NK-92 treated with Interleukin-12 subunit alpha and Interleukin-12 subunit beta, amount 100 ng/mL, for 24 hours (cell line): ENCODE measurements around the gene TSPAN14.
"Not testable (repeated sequence)": the region's sequence is repeated elsewhere in the genome, so short reads cannot be mapped to it uniquely, and the experiment has no call there.

Experiments used
- DNase-seq: peaks from one replicate; lab custom pipeline; 2025; lab: John Stamatoyannopoulos, UW

TSPAN14 gene

DNA sequence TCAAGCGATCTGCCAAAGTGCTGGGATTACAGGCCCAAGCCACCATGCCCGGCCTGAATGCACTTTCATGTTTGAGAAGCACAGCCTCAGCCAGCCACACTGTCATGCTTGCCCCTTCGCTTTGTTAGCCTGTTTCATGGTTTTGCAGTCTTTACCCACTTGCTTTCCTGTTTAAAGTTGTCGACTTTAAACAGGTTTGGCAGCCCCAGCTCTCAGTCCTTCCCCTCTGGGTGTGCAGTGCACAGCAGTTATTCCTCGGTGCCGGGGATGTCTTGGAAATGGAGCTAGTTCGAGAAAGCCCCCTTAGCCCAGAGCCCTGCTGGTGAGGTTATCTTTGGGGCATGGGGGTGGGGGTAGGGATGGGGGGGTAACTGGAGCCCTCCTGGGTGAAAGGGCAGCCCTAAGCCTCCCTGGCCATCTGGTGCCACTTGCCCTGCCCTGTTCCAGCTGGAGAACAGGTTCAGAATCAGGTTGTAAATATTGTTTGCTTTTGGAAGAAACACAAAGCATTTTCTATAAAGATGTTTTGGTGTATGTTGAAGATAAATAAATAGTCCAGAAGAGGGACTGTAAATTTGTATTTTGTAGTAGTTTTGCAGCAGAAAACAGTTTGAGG, 14.8 kb downstream of the TSPAN14 start:
- DNase-seq = no peak

DNA sequence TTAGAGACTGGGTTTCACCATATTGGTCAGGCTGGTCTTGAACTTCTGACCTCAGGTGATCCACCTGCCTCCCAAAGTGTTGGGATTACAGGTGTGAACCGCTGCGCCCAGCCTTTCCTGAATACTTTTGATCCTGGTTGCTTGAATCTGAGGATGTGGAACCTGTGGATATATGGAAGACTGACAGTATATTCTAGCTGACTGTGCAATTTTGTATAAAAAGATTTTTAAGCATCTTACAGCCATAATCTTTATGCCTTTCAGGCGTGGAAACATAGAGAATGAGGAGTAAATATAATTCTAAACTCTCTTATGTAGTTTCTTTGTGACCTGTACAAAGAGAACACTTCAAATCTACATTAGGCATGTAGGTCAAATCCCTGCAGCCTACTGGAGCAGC, 16.2 kb downstream of the TSPAN14 start:
- DNase-seq = no peak

DNA sequence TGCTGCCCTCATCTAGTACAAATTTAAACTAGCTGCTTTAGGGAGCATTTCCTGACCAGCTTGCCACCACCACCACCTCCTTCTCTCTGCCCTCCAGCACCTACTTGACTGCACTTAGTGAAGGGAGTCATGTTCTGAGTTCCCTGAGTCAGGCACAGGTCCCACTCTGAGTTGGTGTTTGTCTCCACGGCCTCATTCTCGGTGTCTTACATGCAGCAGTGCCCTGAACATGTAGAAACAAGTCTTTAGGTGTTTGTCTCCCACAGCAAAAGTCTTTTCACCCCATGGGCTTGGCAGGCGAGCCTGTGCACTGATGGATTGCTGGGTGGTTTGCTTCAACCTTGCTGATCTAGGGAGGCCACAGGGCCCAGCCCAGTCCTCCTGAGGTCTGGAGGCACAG, 16.9 kb downstream of the TSPAN14 start:
- DNase-seq = no peak

DNA sequence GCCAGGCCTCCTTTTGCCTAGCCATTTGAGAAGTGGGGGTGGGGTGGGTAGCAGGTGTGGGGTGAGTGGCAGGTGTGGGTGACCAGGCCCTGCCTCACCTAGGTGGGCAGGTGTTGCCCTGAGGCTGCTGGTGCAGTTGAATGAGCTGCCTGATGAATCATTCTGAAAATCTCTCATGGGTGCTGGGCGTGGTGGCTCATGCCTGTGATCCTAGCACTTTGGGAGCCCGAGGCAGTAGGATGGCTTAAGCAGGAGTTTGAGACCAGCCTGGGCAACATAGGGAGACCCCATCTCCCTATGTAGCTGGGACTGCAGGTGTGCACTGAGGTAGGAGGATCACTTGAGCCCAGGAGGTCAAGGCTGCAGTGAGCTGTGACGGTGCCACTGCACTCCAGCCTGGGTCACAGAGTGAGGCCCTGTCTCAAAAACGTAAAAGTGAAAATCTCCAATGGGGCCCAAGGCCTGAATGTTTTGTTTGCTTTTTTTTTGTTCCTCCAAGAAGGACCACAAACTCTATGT, 17.7 kb downstream of the TSPAN14 start:
- no peak for DNase-seq

DNA sequence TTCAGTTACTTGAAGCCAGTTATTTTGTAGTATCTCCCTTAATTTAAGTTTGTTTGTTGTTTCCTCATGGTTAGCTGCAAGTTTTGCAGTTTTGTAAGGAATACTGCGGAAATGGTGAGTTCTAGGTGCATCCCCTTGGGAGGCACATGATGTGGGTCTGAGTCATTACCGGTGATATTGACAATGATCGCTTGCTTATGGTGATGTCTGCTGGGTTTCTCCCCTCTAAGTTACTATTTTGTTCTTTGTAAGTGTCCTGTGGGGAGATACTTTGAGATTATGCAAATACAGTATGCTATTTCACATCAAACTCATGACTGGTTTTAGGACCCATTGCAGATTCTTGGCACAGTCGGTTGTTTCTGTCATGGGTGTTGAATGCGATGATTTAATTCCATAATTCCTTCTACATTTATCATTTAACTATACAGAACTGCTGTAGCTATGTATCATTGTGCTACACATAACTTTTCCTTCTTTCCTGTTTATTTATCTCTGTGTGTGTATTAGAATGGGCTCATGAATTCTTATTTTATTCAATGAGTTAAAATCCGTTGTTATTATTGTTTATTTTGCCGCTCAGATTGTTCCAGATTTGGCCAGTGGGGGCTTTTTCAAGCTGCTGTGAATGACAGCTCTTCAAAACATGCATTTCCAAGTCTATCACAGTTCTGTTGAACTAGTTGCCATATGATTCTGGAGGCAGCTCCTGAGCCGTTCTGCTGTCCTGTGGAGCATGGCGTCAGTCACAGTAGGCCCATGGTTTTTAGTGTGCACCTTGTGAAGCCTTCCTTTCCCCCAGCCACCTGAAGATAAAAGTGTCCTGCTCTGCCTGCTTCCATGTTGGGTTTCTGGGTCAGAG, 18.4 kb downstream of the TSPAN14 start:
- no peak for DNase-seq

DNA sequence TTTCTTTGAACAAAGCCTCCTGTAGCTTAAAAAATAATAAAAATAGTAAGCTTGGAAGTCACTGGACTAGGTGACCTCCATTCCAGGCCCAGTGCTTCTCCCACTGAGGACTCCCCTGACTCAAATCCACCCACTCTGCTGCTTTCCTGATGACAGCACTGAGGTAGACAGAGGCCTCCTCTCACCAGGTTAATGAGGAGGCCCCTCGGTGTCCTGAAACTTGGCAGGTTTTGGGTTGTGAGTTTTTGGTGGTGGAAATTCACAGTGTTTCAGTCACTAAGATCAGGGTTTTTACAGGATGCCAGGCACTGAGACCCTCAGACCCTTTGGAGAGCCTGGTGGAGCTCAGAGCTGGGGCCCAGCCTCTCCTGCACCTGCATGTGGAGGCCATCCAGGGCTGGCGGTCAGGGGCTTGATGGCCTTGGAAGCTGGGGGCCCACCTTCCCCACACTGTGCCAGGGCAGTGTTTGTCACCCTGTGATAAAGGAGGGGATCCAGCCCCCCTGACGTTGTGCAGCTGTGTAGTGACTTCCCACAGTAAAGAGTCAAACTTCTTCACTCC, 19.1 kb downstream of the TSPAN14 start:
- DNase-seq = no peak

DNA sequence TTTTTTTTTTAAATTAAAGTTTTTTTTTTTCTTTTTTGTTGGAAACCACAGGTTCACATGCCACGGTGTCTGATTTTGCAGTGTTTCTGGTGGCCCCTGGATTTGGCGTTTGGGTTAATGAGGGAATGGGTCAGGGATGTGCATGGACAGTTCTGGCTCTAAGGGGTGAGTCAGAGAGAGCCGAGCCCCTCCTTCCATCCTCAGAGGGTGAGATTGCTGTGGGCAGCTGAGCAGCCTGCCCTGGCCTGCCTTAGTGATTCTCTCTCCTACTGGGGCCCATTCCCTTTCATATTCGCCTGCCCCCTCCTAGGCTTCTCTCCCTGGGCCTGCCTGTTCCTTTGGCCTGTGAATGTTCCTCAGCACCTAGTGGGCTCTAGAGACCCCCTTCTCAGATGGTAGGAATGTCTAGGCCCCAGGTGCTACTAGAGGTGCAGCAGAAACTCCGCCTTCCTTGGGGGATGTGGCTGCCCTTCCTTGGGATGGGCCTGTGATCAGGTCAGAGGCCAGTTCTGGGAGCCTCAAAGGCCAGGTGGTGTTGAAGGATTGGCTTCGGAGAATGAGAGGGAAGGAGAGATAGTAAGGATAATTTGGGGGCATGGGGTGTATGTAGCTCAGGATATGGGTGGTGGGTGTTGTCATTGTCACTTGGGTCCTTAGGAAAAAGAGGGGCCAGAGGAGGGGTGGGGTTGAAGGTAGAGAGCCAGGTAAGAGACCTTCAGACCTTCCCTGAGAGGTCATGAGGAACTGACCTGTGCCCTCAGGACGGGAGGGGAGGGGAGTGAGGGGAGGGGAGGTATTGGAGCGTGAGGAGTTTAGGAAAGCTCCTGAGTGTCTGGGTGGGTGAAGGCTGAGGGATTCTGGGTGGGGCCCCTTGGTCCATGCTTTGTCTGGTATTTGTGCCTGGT, 19.8 kb downstream of the TSPAN14 start:
- DNase-seq = no peak

DNA sequence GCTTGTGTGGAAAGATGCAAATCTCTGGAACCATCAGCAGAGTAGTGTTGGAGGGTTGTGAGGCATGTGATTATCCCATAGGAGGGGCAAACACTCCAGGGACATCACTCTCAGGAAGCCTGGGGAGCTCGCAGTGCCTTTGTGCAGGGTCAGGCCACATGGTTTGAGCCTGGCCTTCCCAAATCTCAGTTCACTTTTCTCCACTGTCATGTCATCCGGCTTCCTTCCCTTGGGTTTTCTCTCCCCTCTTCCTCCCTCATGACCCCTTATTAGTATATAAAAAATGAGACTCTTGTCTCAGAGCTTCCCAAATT, 20.4 kb downstream of the TSPAN14 start:
- DNase-seq = no peak

DNA sequence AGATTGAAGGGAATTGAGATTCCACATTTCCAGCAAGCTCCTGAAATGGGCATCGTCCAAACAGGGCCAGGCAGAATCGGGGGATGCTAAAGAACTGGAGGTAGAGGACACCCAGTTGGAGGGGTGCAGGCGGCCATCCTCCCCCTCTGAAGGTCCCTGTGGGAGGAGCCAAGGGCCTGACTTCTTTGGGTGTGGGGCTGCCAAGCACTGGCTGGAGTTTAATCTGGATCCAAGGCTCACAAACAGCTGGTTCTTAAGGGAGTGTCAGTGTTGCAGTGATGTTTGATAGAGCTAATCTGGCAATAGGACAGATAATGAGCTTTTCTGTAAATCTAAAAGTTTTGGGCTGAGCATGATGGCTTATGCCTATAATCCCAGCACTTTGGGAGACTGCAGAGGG, 20.8 kb downstream of the TSPAN14 start:
- no peak for DNase-seq

DNA sequence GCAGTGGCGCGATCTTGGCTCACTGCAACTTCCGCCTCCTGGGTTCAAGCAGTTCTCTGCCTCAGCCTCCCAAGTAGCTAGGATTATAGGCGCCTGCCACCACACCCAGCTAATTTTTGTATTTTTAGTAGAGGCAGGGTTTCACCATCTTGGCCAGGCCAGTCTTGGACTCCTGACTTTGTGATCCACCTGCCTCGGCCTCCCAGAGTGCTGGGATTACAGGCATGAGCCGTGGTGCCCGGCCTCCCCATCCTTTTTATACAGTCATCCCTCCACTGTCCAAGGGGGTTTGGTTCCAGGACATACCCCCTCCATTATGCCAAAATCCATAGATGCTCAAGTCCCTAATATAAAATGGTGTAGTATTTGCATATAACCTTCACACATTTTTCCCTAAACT, 21.5 kb downstream of the TSPAN14 start:
- not testable (repeated sequence) for DNase-seq

DNA sequence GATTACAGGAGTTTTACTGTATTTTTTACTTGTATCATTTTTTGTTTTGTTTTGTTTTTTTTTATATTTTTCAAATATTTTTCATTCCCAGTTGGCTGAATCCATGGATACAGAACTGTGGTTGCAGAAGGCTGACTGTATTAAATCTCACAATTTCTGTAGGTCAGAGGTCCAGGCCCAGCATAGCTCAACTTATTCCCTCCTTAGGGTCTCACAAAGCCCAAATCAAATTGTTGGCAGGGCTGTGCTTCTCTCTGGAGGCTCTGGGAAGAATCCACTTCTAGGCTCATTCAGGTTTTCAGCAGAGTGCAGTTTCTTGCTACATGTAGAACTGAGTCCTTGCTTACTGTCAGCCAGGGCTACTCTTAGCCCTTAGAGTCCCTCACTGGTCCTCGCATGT, 22.6 kb downstream of the TSPAN14 start:
- no peak for DNase-seq

DNA sequence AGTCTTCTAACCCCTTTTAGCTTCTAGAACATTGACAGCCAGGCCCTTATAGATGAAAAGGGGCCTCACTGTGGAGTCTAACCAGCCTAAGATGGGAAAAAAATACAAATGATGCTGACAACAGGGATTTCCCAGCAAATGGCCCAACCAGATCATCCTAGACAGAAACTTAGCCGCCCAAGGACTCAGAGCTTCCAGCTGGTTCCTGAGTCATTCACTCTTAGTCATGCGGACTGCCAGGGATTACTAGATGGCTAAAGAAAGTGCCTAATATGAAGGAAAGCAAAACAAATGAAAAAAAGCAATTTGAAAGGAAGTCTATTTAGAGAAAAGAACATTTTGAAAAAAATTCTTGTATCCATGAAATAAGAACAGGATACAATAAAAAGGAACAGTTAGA, 23.7 kb downstream of the TSPAN14 start:
- DNase-seq = no peak

DNA sequence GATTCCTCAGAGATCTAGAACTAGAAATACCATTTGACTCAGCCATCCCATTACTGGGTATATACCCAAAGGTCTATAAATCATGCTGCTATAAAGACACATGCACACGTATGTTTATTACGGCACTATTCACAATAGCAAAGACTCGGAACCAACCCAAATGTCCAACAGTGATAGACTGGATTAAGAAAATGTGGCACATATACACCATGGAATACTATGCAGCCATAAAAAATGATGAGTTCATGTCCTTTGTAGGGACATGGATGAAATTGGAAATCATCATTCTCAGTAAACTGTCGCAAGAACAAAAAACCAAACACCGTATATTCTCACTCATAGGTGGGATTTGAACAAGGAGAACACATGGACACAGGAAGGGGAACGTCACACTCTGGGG, 26.3 kb downstream of the TSPAN14 start:
- not testable (repeated sequence) for DNase-seq

DNA sequence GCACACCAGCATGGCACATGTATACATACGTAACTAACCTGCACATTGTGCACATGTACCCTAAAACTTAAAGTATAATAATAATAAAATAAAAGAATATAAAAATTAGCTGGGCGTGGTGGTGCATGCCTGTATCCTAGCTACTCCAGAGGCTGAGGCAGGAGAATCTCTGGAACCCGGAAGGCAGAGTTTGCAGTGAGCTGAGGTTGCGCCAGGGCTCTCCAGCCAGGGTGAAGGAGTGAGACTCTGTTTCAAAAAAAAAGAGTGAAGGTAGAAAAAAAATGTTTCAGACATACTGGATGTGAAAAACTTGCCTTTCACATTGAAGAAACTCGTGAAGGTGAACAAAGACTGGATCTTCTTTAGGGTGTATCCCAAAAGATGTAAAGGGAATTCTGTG, 26.7 kb downstream of the TSPAN14 start:
- no peak for DNase-seq

DNA sequence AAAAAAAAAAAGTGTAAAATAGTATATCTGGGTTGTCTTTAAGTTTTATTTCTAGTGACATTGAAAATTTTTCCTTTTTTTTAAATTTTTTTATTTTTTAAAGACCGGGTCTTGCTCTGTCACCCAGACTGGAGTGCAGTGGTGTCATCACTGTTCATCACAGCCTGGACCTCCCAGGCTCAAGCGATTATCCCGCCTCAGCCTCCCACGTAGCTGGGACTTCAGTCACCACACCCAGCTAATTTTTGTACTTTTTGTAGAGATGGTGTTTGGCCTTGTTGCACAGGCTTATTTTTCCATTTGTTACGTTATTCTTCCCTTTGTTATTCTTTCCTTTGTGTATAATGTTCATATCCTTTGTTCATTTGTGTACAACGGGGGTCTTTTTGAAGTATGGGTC, 30.1 kb downstream of the TSPAN14 start:
- no peak for DNase-seq

DNA sequence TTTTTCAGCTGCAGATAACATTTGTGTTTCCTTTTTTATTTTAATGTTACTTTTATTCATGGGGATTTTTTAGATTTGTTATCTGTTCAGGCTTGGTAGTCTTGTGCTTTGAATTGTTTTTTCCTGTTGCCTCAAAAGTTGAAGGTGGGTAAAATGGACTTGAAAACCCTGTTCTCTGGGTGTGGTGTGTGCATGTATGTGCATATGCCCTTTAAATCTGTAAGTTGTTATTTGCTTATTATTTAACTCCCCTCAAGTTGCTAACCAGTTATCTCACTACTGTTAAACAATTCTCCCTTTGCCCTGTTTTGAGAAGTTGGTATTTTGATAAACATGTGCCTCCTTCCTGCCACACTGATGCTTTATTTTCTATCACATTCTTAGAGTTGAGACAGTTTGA, 30.6 kb downstream of the TSPAN14 start:
- DNase-seq = no peak

DNA sequence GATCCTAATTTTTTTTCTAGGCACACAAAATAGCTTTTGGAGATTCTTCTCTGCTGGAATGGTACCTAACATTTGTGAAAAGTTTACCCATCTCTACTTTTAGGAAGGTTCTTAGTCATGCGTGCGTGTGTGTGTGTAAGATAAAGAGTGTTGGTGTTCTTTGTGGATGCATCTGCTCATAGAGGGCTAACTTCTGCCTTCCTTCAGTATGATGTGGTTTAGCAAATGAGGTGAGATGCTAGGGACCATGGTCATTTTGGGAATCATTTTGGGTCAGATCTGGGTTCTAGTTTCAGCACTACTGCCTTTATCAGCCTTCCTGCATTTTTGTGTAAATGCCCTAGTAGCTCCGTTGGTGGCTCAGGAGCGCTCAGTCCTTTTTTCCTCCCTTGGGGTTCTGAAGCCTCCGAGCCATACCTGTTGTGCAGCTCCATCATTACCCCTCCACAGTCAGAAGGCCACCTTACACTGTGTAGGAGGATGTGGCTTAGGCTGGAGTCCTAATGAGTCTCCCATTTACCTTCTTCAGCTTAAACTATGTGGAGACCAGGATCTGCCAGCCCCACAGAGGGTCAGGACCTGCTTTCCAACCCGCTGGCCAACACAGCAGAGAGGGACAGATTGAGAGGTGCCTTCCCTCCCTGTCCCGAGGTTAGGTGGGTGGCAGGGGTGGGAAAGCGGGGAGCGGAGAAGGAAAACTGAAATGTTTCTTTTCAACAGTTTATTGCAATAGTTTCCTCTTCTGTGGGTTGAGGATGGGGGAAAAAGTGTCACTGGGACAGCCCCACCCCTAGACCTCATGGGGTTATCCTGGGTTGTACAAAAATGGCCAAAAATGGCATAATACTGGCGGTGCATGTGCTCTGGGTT, 31.2 kb downstream of the TSPAN14 start:
- DNase-seq = no peak

DNA sequence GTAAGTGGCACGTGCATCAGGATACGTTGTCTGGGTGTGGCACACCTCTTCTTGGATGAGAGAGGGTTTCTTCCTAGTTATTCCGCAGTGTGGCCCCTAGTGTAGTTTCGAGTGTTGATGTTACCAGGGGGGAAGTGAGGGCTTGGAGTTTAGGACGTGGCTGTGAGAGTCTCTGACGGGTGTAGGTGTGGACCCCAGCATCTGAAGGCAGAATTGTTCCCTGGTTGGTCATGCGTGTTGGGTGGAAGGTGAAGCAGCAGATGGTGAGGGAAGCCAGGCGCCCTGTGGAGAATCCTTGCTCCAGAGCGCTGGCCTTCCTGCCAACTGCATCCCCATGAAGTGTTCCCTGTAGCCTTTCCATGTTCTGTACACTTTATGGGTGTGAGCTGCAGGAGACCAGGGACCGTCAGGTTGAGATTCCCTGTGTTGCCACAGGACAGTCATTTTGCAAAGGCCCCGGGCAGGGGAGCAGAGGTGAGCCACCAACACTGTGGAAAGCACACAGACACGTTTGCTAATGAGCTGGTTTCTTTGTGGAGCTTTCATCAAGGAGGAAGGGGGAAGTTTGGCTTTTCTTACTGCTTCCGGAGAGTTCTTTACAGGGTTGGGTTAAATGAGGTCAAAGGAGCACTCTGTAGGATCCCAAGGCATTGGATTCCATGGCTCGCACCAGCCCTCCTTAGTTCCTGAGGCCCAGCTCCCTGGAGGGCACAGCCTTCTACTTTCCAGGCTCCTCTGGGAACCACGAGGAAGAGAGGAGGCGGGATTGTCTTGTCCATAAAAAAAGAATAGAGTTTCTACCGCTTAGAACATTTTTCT, 32.0 kb downstream of the TSPAN14 start:
- no peak for DNase-seq

DNA sequence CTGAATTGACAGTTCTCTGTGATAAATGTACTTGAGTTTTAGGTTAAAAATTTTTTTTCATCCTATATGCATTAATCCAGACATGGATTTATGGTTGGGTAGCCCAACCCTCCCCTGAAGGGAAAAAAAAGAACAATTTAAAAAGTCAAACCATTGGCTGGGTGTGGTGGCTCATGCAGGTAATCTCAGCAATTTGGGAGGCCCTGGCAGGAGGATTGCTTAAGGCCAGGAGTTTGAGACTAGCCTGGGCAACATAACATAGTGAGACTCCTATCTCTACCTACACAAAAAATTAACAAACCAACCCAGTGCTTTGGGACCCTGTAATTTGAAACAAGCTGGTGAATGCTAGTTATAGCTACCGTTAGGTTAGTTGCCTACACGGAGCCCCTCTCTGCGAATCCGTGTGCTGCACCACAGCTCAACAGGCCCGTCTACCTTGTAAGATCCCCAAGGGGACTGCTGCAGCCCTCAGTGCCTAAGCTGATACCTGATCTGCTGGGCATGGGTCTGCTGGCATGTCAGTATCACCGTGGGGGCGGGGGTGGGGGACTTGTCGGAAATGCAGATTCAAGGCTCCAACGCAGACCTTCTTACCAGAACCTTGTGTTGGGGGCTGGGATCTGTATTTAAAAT, 32.8 kb downstream of the TSPAN14 start:
- no peak for DNase-seq

DNA sequence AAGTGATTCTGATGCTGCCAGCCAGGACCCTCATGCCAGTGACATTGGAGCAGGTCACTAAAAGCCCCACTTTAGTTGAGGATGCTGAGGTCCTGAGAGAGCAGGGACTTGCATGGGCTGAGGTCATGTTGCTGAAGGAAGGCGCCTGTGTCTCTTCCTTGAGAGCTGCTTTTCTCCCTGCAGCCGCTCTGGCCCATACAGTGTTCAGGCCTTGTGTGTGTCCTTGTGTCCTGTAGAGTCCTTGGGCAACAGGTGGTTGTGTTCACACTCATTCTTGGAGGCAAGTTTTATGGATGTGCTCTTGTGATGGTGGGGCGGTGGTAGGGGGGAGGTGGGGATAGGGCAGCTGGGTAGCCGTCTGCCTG, 33.3 kb downstream of the TSPAN14 start:
- DNase-seq = no peak
